OCI-LY3 (cell line): ENCODE data around the gene KAZN.

Experiments used
- H2AFZ ChIP-seq: fragments of 200-600, 300-600 bp; shearing (Covaris generic); 2 replicates; pipeline ENCODE4 v1.6.0; 2014; ENCODE audit warnings: antibody characterized with exemption, low read depth, low read length
- H3K27ac ChIP-seq: fragments of 200-600, 300-600 bp; sonication (generic); 2 replicates; pipeline ENCODE4 v1.5.1; 2014; ENCODE audit warnings: mild to moderate bottlenecking, low read length, moderate library complexity, mixed read lengths
- H3K27me3 ChIP-seq: fragments of 200-600, 300-600 bp; sonication (generic); 2 replicates; pipeline ENCODE4 v1.6.1; 2014; ENCODE audit warnings: low read depth, low read length, mixed read lengths
- H3K36me3 ChIP-seq: fragments of 200-600, 300-600 bp; sonication (generic); replicated peaks from 2 replicates; pipeline ENCODE3; 2014; ENCODE audit warnings: low read depth, low read length, mixed read lengths
- H3K4me1 ChIP-seq: fragments of 300-600, 200-600 bp; sonication (generic); 2 replicates; pipeline ENCODE4 v1.6.1; 2014; ENCODE audit warnings: low read length, mixed read lengths
- H3K4me2 ChIP-seq: fragments of 200-600, 300-600 bp; sonication (generic); 2 replicates; pipeline ENCODE4 v1.6.1; 2014; ENCODE audit warnings: low read length, mixed read lengths
- H3K4me3 ChIP-seq: fragments of 300-600, 200-600 bp; sonication (generic); 2 replicates; pipeline ENCODE4 v1.5.1; 2014; ENCODE audit warnings: antibody characterized with exemption, mild to moderate bottlenecking, low read length, moderate library complexity
- H3K79me2 ChIP-seq: fragments of 300-600, 200-600 bp; shearing (Covaris generic); 2 replicates; pipeline ENCODE4 v1.6.1; 2014; ENCODE audit warnings: mild to moderate bottlenecking, low read length, mixed read lengths
- H3K9ac ChIP-seq: fragments of 300-600, 200-600 bp; shearing (Covaris generic); 2 replicates; pipeline ENCODE4 v1.6.0; 2014; ENCODE audit warnings: mild to moderate bottlenecking, low read length, moderate library complexity
- H3K9me3 ChIP-seq: fragments of 200-600, 300-600 bp; shearing (Covaris generic); 2 replicates; pipeline ENCODE4 v1.6.1; 2014; ENCODE audit warnings: low read length, mixed read lengths; ENCODE audit not compliant: insufficient read depth
- H4K20me1 ChIP-seq: fragments of 200-600, 300-600 bp; sonication (generic); 2 replicates; pipeline ENCODE4 v1.6.1; 2016; ENCODE audit warnings: low read length, mixed read lengths; ENCODE audit not compliant: insufficient read depth
- CTCF ChIP-seq: fragments of 200-600, 300-600 bp; sonication (generic); IDR thresholded peaks from 2 replicates; pipeline ENCODE4 v1.5.1; 2014; ENCODE audit warnings: antibody characterized with exemption, low read length, low read depth
- EZH2phosphoT487 ChIP-seq: fragments of 200-600 bp; shearing (Covaris generic); IDR thresholded peaks from 2 replicates; pipeline ENCODE4 v1.6.1; 2018; ENCODE audit warnings: antibody characterized with exemption, mixed run types, low read depth

The KAZN gene

GRCh38 chr1:14679027-14679688 is 80.7 kb downstream of the KAZN start:
- Histone ChIP-seq H3K27me3 (no peaks in the 10 kb centered on the region), H3K4me2 (no peak overlapping the region), H3K9me3 (no peaks in the 10 kb centered on the region), H3K27ac (no peak overlapping the region), H3K79me2 (no peaks in the 10 kb centered on the region), H4K20me1 (no peaks in the 10 kb centered on the region), H3K36me3 (no peaks in the 10 kb centered on the region), H3K4me3 (no peak overlapping the region), H3K4me1 (peaks cover 4% of the 10 kb centered on the region), H3K9ac (no peak overlapping the region), H2AFZ (no peak overlapping the region)
- TF ChIP-seq EZH2phosphoT487 (no peak), CTCF (no peak)

GRCh38 chr1:14681182-14681581 is 82.7 kb downstream of the KAZN start:
- no peak overlapping the region for H3K4me3 ChIP-seq
- no peaks in the 10 kb centered on the region for H3K27me3 ChIP-seq
- no peaks in the 10 kb centered on the region for H3K9me3 ChIP-seq
- no peak overlapping the region for H3K9ac ChIP-seq
- H3K27ac ChIP-seq: no peak overlapping the region
- H3K36me3 ChIP-seq: no peaks in the 10 kb centered on the region
- H3K79me2 ChIP-seq: no peaks in the 10 kb centered on the region
- H4K20me1 ChIP-seq: no peaks in the 10 kb centered on the region
- no peak overlapping the region for H2AFZ ChIP-seq
- no peak overlapping the region for H3K4me2 ChIP-seq
- H3K4me1 ChIP-seq: no peaks in the 10 kb centered on the region
- no peak for TF ChIP-seq EZH2phosphoT487
- no peak for TF ChIP-seq CTCF

- no peak for TF ChIP-seq EZH2phosphoT487
- TF ChIP-seq CTCF: no peak
- no peak overlapping the region for H2AFZ ChIP-seq
- H3K4me3 ChIP-seq: no peak overlapping the region
- H3K36me3 ChIP-seq: no peaks in the 10 kb centered on the region
- H3K4me2 ChIP-seq: no peak overlapping the region
- no peaks in the 10 kb centered on the region for H3K4me1 ChIP-seq
- no peak overlapping the region for H3K27ac ChIP-seq
- no peaks in the 10 kb centered on the region for H4K20me1 ChIP-seq
- H3K9ac ChIP-seq: no peak overlapping the region
- no peaks in the 10 kb centered on the region for H3K9me3 ChIP-seq
- H3K27me3 ChIP-seq: no peaks in the 10 kb centered on the region
- no peaks in the 10 kb centered on the region for H3K79me2 ChIP-seq
These were observed 84.6 kb downstream of the KAZN start for GRCh38 chr1:14682941-14683621.

GRCh38 chr1:14685078-14685477 is 86.6 kb downstream of the KAZN start:
- Histone ChIP-seq H3K36me3 (no peaks in the 10 kb centered on the region), H4K20me1 (no peaks in the 10 kb centered on the region), H3K27ac (no peak overlapping the region), H3K4me2 (no peak overlapping the region), H2AFZ (no peak overlapping the region), H3K4me3 (no peak overlapping the region), H3K4me1 (no peaks in the 10 kb centered on the region), H3K9me3 (no peaks in the 10 kb centered on the region), H3K9ac (no peak overlapping the region), H3K27me3 (no peaks in the 10 kb centered on the region), H3K79me2 (no peaks in the 10 kb centered on the region)
- no peak for TF ChIP-seq CTCF
- TF ChIP-seq EZH2phosphoT487: no peak
